ENCODE measurements around the gene CPA5. TPM values are rescaled to one million over a fixed set of nuclear protein-coding genes. Genes with fewer than 3 reads are reported as not detected.

The CPA5 gene
- total and polyA plus RNA-seq, 2 experiments from 2014 or later, result not detected

Other genes with a start within 250 kb of the CPA5 start
- gene TMEM209, start 139.4 kb upstream of the CPA5 start, total RNA-seq (2014; rRNA removed; shearing (Covaris generic)), result 18.6 and 23.6 TPM in 2 replicates
- gene TMEM209, start 139.4 kb upstream of the CPA5 start, polyA plus RNA-seq (2016; fragmentation: Nextera tagmentation; extraction: Ambion mirVana), result 21.3 and 26.2 TPM in 2 replicates
- gene SSMEM1, start 137.0 kb upstream of the CPA5 start, total RNA-seq (2014; rRNA removed; shearing (Covaris generic)), result not detected in 2 replicates
- gene SSMEM1, start 137.0 kb upstream of the CPA5 start, polyA plus RNA-seq (2016; fragmentation: Nextera tagmentation; extraction: Ambion mirVana), result not detected in 2 replicates
- not detected in 2 replicates for gene CPA2, start 78.0 kb upstream of the CPA5 start, total RNA-seq (2014; rRNA removed; shearing (Covaris generic))
- gene CPA2, start 78.0 kb upstream of the CPA5 start, polyA plus RNA-seq (2016; fragmentation: Nextera tagmentation; extraction: Ambion mirVana), result not detected in 2 replicates
- not detected in 2 replicates for gene CPA4, start 51.7 kb upstream of the CPA5 start, total RNA-seq (2014; rRNA removed; shearing (Covaris generic))
- gene CPA4, start 51.7 kb upstream of the CPA5 start, polyA plus RNA-seq (2016; fragmentation: Nextera tagmentation; extraction: Ambion mirVana), result not detected in 2 replicates
- not detected in 2 replicates for gene CPA1, start 35.7 kb downstream of the CPA5 start, total RNA-seq (2014; rRNA removed; shearing (Covaris generic))
- gene CPA1, start 35.7 kb downstream of the CPA5 start, polyA plus RNA-seq (2016; fragmentation: Nextera tagmentation; extraction: Ambion mirVana), result not detected in 2 replicates
- gene CEP41, start 96.2 kb downstream of the CPA5 start, total RNA-seq (2014; rRNA removed; shearing (Covaris generic)), result 11.5 and 17.4 TPM in 2 replicates
- 25.0 and 26.2 TPM in 2 replicates for gene CEP41, start 96.2 kb downstream of the CPA5 start, polyA plus RNA-seq (2016; fragmentation: Nextera tagmentation; extraction: Ambion mirVana)
- gene MEST, start 147.3 kb downstream of the CPA5 start, total RNA-seq (2014; rRNA removed; shearing (Covaris generic)), result 229 and 230 TPM in 2 replicates
- gene MEST, start 147.3 kb downstream of the CPA5 start, polyA plus RNA-seq (2016; fragmentation: Nextera tagmentation; extraction: Ambion mirVana), result 161 and 167 TPM in 2 replicates

Data from GM23338 (cell line).